ENCODE results near the gene MAPK8. TPM values are rescaled to one million over a fixed set of nuclear protein-coding genes. Genes with fewer than 3 reads are reported as not detected.

Gene MAPK8
- total RNA-seq, 1 experiment from 2014 or later: 67.5 TPM

DNA sequence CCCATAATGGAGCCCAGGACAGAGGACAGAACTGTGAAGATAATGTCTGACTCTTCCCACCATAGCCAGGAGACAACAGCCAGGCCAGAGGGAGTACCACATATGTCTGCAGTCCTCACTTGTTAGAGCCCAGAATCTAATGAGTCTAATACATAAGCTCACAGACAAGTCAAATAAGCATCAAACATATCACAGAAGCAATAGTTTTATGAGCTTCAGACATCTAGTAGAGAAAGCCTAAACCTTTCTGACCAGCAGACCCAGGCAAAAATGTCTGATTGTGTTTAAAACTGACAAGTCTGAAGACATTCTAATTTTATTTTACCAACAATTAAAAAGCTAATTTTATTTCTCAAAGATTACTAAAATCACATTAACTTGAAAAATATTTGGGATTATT lies 75.5 kb downstream of the MAPK8 start:
- 0 out of 2 replicates have a peak, but pooled peaks cover 4% of the 10 kb centered on the region for H3K9me3 ChIP-seq (ENCODE audit: insufficient read depth, low read depth)
- H3K4me1 ChIP-seq (replicated peaks; ENCODE audit: insufficient read depth): no peaks in the 10 kb centered on the region
- H3K27ac ChIP-seq: no peak overlapping the region
- no TSS peak for BruUV-seq (replicated peaks)
- TF ChIP-seq, protein P1, sequence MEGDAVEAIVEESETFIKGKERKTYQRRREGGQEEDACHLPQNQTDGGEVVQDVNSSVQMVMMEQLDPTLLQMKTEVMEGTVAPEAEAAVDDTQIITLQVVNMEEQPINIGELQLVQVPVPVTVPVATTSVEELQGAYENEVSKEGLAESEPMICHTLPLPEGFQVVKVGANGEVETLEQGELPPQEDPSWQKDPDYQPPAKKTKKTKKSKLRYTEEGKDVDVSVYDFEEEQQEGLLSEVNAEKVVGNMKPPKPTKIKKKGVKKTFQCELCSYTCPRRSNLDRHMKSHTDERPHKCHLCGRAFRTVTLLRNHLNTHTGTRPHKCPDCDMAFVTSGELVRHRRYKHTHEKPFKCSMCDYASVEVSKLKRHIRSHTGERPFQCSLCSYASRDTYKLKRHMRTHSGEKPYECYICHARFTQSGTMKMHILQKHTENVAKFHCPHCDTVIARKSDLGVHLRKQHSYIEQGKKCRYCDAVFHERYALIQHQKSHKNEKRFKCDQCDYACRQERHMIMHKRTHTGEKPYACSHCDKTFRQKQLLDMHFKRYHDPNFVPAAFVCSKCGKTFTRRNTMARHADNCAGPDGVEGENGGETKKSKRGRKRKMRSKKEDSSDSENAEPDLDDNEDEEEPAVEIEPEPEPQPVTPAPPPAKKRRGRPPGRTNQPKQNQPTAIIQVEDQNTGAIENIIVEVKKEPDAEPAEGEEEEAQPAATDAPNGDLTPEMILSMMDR (conservative IDR thresholded peaks at IDR 0.05): no peak
- TF ChIP-seq EZH2 (IDR thresholded peaks at IDR 0.05; ENCODE audit: low read depth): no peak
- no peak overlapping the region for H3K4me2 ChIP-seq
- H3K36me3 ChIP-seq (ENCODE audit: low read depth): no peaks in the 10 kb centered on the region
- H3K4me3 ChIP-seq: no peak overlapping the region
- ChIA-PET CTCF (no interaction called here), POLR2A (ENCODE audit: unreplicated experiment) (interaction anchor here (0.6 kb wide), 1 partner anchor 11 kb away, joined by 3 read pairs; no protein-coding TSS in a partner anchor)
- H3K27me3 ChIP-seq (ENCODE audit: insufficient read depth, low read depth): no peaks in the 10 kb centered on the region
- no peak for DNase-seq
- 0 out of 2 replicates have a peak, but pooled peaks cover 3% of the 10 kb centered on the region for H3K79me2 ChIP-seq (ENCODE audit: low read depth)
- peaks cover 3% of the 10 kb centered on the region; the same call in 1 of the 2 replicates for H3K9me2 ChIP-seq (ENCODE audit: insufficient read depth)
- no peak overlapping the region for H2AFZ ChIP-seq
- peaks cover 4% of the 10 kb centered on the region for H3F3A ChIP-seq (ENCODE audit: insufficient read depth, low read depth)
- intact Hi-C loops (cut with micrococcal nuclease; ENCODE audit: unreplicated experiment): no loop called here
- H4K20me1 ChIP-seq (ENCODE audit: insufficient read depth): peaks cover 6% of the 10 kb centered on the region; the same call in 1 of the 2 replicates

GRCh38 chr10:48382982-48383381 lies 76.5 kb downstream of the MAPK8 start:
- no peak overlapping the region for H3K4me3 ChIP-seq
- peaks cover 6% of the 10 kb centered on the region; the same call in 1 of the 2 replicates for H4K20me1 ChIP-seq (ENCODE audit: insufficient read depth)
- H3K9me3 ChIP-seq (ENCODE audit: insufficient read depth, low read depth): 0 out of 2 replicates have a peak, but pooled peaks cover 4% of the 10 kb centered on the region
- ChIA-PET CTCF (interaction anchor here (0.6 kb wide), 1 partner anchor 169 kb away, joined by 3 read pairs; no protein-coding TSS in a partner anchor), POLR2A (ENCODE audit: unreplicated experiment) (interaction anchor here (0.6 kb wide), 1 partner anchor 1251 kb away, joined by 5 read pairs; no protein-coding TSS in a partner anchor)
- intact Hi-C loops (cut with micrococcal nuclease; ENCODE audit: unreplicated experiment): no loop called here
- BruUV-seq (replicated peaks): no TSS peak
- H3K79me2 ChIP-seq (ENCODE audit: low read depth): 0 out of 2 replicates have a peak, but pooled peaks cover 3% of the 10 kb centered on the region
- no peak overlapping the region for H3K4me2 ChIP-seq
- no peaks in the 10 kb centered on the region for H3K36me3 ChIP-seq (ENCODE audit: low read depth)
- no peak for TF ChIP-seq EZH2 (IDR thresholded peaks at IDR 0.05; ENCODE audit: low read depth)
- TF ChIP-seq, protein P1 (conservative IDR thresholded peaks at IDR 0.05): no peak
- no peaks in the 10 kb centered on the region for H3K4me1 ChIP-seq (replicated peaks; ENCODE audit: insufficient read depth)
- no peak overlapping the region for H2AFZ ChIP-seq
- no peak for DNase-seq
- no peak overlapping the region for H3K27ac ChIP-seq
- peaks cover 3% of the 10 kb centered on the region; the same call in 1 of the 2 replicates for H3K9me2 ChIP-seq (ENCODE audit: insufficient read depth)
- H3F3A ChIP-seq (ENCODE audit: insufficient read depth, low read depth): peaks cover 4% of the 10 kb centered on the region
- no peaks in the 10 kb centered on the region for H3K27me3 ChIP-seq (ENCODE audit: insufficient read depth, low read depth)

GRCh38 chr10:48383393-48383792 lies 76.9 kb downstream of the MAPK8 start:
- no peak overlapping the region for H3K27ac ChIP-seq
- intact Hi-C loops (cut with micrococcal nuclease; ENCODE audit: unreplicated experiment): no loop called here
- H3K4me1 ChIP-seq (replicated peaks; ENCODE audit: insufficient read depth): no peaks in the 10 kb centered on the region

More at GRCh38 chr10:48383393-48383792, 76.9 kb downstream of the MAPK8 start:
- ChIA-PET POLR2A (ENCODE audit: unreplicated experiment) (interaction anchor here (0.6 kb wide), 1 partner anchor 1252 kb away, joined by 5 read pairs; no protein-coding TSS in a partner anchor), CTCF (interaction anchor here (0.6 kb wide), 2 partner anchors 169 to 272 kb away, joined by 3 read pairs; no protein-coding TSS in a partner anchor)
- Histone ChIP-seq H3K4me2 (no peak overlapping the region), H3K36me3 (ENCODE audit: low read depth) (no peaks in the 10 kb centered on the region), H3K79me2 (ENCODE audit: low read depth) (0 out of 2 replicates have a peak, but pooled peaks cover 3% of the 10 kb centered on the region), H2AFZ (no peak overlapping the region), H4K20me1 (ENCODE audit: insufficient read depth) (peaks cover 3% of the 10 kb centered on the region; the same call in 1 of the 2 replicates), H3K9me3 (ENCODE audit: insufficient read depth, low read depth) (0 out of 2 replicates have a peak, but pooled peaks cover 4% of the 10 kb centered on the region), H3F3A (ENCODE audit: insufficient read depth, low read depth) (peaks cover 4% of the 10 kb centered on the region), H3K9me2 (ENCODE audit: insufficient read depth) (peaks cover 3% of the 10 kb centered on the region; the same call in 1 of the 2 replicates), H3K27me3 (ENCODE audit: insufficient read depth, low read depth) (no peaks in the 10 kb centered on the region), H3K4me3 (no peak overlapping the region)
- no peak for DNase-seq
- TF ChIP-seq, protein P1 (conservative IDR thresholded peaks at IDR 0.05): no peak
- TF ChIP-seq EZH2 (IDR thresholded peaks at IDR 0.05; ENCODE audit: low read depth): no peak
- no TSS peak for BruUV-seq (replicated peaks)

Data from PC-9 (cell line).